Trophoblast cell (in vitro differentiated cells and primary cell): ENCODE data around the gene SEMA6D.
A peak's percentile ranks its signal among the peaks of the same experiment; 100 is the strongest.

Source experiments
- DNase-seq, 2 donors: peaks; one replicate each; pipeline ENCODE4 v3.0.0-alpha.2; 2016
- H2AFZ ChIP-seq: 2 replicates; pipeline ENCODE4 v1.6.1; 2013; ENCODE audit warnings: low read length, moderate library complexity, mild to moderate bottlenecking; ENCODE audit not compliant: insufficient read depth, poor library complexity
- H2AK5ac ChIP-seq: 2 replicates; pipeline ENCODE4 v1.6.1; 2013; ENCODE audit warnings: mild to moderate bottlenecking, low read length
- H2BK120ac ChIP-seq: 2 replicates; pipeline ENCODE4 v1.6.1; 2013; ENCODE audit warnings: low read length, mild to moderate bottlenecking, moderate library complexity; ENCODE audit not compliant: insufficient read depth, poor library complexity
- H2BK12ac ChIP-seq: 2 replicates; pipeline ENCODE4 v1.6.1; 2013; ENCODE audit warnings: mild to moderate bottlenecking, low read length, moderate library complexity
- H2BK5ac ChIP-seq: 2 replicates; pipeline ENCODE4 v1.6.1; 2013; ENCODE audit warnings: low read length, low read depth, moderate library complexity, mild to moderate bottlenecking; ENCODE audit not compliant: poor library complexity
- H3K14ac ChIP-seq: 2 replicates; pipeline ENCODE4 v1.6.1; 2013; ENCODE audit warnings: mild to moderate bottlenecking, low read length
- H3K18ac ChIP-seq: 2 replicates; pipeline ENCODE4 v1.6.1; 2013; ENCODE audit warnings: mild to moderate bottlenecking, low read length
- H3K23ac ChIP-seq: 2 replicates; pipeline ENCODE4 v1.6.1; 2013; ENCODE audit warnings: low read length
- H3K27ac ChIP-seq: 2 replicates; pipeline ENCODE4 v1.5.1; 2013; ENCODE audit warnings: low read depth, mild to moderate bottlenecking, inconsistent platforms, low read length, moderate library complexity
- H3K27me3 ChIP-seq: 2 replicates; pipeline ENCODE4 v1.6.1; 2013; ENCODE audit warnings: inconsistent platforms, mild to moderate bottlenecking, low read length, moderate library complexity; ENCODE audit not compliant: insufficient read depth
- H3K36me3 ChIP-seq, 2 experiments: 1 replicate in 1 of 2; 2 replicates in 1 of 2; pipeline ENCODE4 v1.6.1; 2013; ENCODE audit warnings: low read length in 2 of 2, mild to moderate bottlenecking in 2 of 2, moderate library complexity in 1 of 2; ENCODE audit not compliant: insufficient read depth in 2 of 2, control insufficient read depth in 1 of 2
- H3K4ac ChIP-seq: 2 replicates; pipeline ENCODE4 v1.6.1; 2013; ENCODE audit warnings: low read depth, mild to moderate bottlenecking, low read length, moderate library complexity
- H3K4me1 ChIP-seq, 2 experiments: 1 replicate in 1 of 2; 2 replicates in 1 of 2; pipeline ENCODE4 v1.6.1; 2013; ENCODE audit warnings: low read length in 2 of 2, mild to moderate bottlenecking in 2 of 2, moderate library complexity in 1 of 2; ENCODE audit not compliant: insufficient read depth in 2 of 2, control insufficient read depth in 1 of 2
- H3K4me2 ChIP-seq: 2 replicates; pipeline ENCODE4 v1.6.1; 2013; ENCODE audit warnings: inconsistent platforms, mild to moderate bottlenecking, low read length, moderate library complexity
- H3K4me3 ChIP-seq: 2 replicates; pipeline ENCODE4 v1.5.1; 2013; ENCODE audit warnings: mild to moderate bottlenecking, low read depth, low read length, inconsistent platforms
- H3K79me1 ChIP-seq: one replicate; pipeline ENCODE4 v1.6.1; 2013; ENCODE audit warnings: low read length
- H3K79me2 ChIP-seq: 2 replicates; pipeline ENCODE4 v1.6.1; 2013; ENCODE audit warnings: low read length, mild to moderate bottlenecking; ENCODE audit not compliant: control insufficient read depth, insufficient read depth, poor library complexity
- H3K9ac ChIP-seq: 2 replicates; pipeline ENCODE4 v1.6.1; 2013; ENCODE audit warnings: mild to moderate bottlenecking, low read length
- H3K9me3 ChIP-seq: 2 replicates; pipeline ENCODE4 v1.6.1; 2013; ENCODE audit warnings: low read depth, mild to moderate bottlenecking, control low read depth, inconsistent platforms, low read length; ENCODE audit not compliant: insufficient read depth
- H4K12ac ChIP-seq: 2 replicates; pipeline ENCODE4 v1.6.1; 2013; ENCODE audit warnings: low read depth, mild to moderate bottlenecking, low read length, moderate library complexity
- H4K8ac ChIP-seq: 2 replicates; pipeline ENCODE4 v1.6.1; 2013; ENCODE audit warnings: low read depth, mild to moderate bottlenecking, low read length, moderate library complexity
- H4K91ac ChIP-seq: one replicate; pipeline ENCODE4 v1.6.1; 2013; ENCODE audit warnings: low read depth, mild to moderate bottlenecking, low read length, moderate library complexity
- WGBS: extraction: QIAGEN DNeasy Blood & Tissue Kit; methylation state at CpG from one replicate; pipeline ENCODE4 v1.1.7; 2013; ENCODE audit warnings: missing lambda C conversion rate; ENCODE audit not compliant: insufficient read length, insufficient coverage; ENCODE audit errors: extremely low coverage; 5-methylcytosine and 5-hydroxymethylcytosine counted together

The SEMA6D gene

GRCh38 chr15:47696351-47696750 lies 21.0 kb upstream of the SEMA6D start:
- Histone ChIP-seq H3K27me3 (no peaks in the 10 kb centered on the region), H3K4me1 (no peaks in the 10 kb centered on the region), H4K8ac (no peak overlapping the region), H3K36me3 (no peaks in the 10 kb centered on the region), H2BK120ac (no peak overlapping the region), H3K79me1 (no peaks in the 10 kb centered on the region), H3K4me2 (no peak overlapping the region), H3K4me3 (no peak overlapping the region), H3K27ac (no peak overlapping the region), H2BK12ac (no peak overlapping the region), H3K23ac (no peak overlapping the region), H3K9ac (no peak overlapping the region), H4K91ac (no peak overlapping the region), H2AK5ac (no peak overlapping the region), H3K18ac (no peak overlapping the region), H2AFZ (no peak overlapping the region), H4K12ac (no peak overlapping the region), H2BK5ac (no peak overlapping the region), H3K14ac (no peak overlapping the region), H3K9me3 (no peaks in the 10 kb centered on the region), H3K79me2 (no peaks in the 10 kb centered on the region), H3K4ac (no peak overlapping the region)
- WGBS, result no CpG with 5 or more reads among the region's 2 CpGs
- no peak for DNase-seq

GRCh38 chr15:47705281-47705997 lies 11.9 kb upstream of the SEMA6D start:
- no peak overlapping the region for H3K4me2 ChIP-seq
- H3K23ac ChIP-seq, result no peak overlapping the region
- H3K18ac ChIP-seq, result no peak overlapping the region
- H2BK5ac ChIP-seq, result no peak overlapping the region
- no peak overlapping the region for H3K4me3 ChIP-seq
- H4K91ac ChIP-seq, result no peak overlapping the region
- no peak overlapping the region for H3K4ac ChIP-seq
- no peaks in the 10 kb centered on the region for H3K4me1 ChIP-seq
- no peaks in the 10 kb centered on the region for H3K27me3 ChIP-seq
- WGBS, result 100% methylated on average over 3 of the region's 8 CpGs
- no peaks in the 10 kb centered on the region for H3K36me3 ChIP-seq
- H2BK120ac ChIP-seq, result no peak overlapping the region
- H2AK5ac ChIP-seq, result no peak overlapping the region
- H4K12ac ChIP-seq, result no peak overlapping the region
- no peaks in the 10 kb centered on the region for H3K9me3 ChIP-seq
- no peak overlapping the region for H2BK12ac ChIP-seq
- H3K14ac ChIP-seq, result no peak overlapping the region
- no peak overlapping the region for H3K9ac ChIP-seq
- no peak overlapping the region for H4K8ac ChIP-seq
- H3K27ac ChIP-seq, result no peak overlapping the region
- H3K79me1 ChIP-seq, result no peaks in the 10 kb centered on the region
- no peak for DNase-seq
- H2AFZ ChIP-seq, result no peak overlapping the region
- no peaks in the 10 kb centered on the region for H3K79me2 ChIP-seq

GRCh38 chr15:47707391-47707790 lies 9.9 kb upstream of the SEMA6D start:
- no peak overlapping the region for H2AK5ac ChIP-seq
- no peaks in the 10 kb centered on the region for H3K4me1 ChIP-seq
- H3K4me3 ChIP-seq, result no peak overlapping the region
- no peak overlapping the region for H2BK12ac ChIP-seq
- no peaks in the 10 kb centered on the region for H3K79me2 ChIP-seq
- H4K12ac ChIP-seq, result no peak overlapping the region
- H3K23ac ChIP-seq, result no peak overlapping the region
- H3K27ac ChIP-seq, result no peak overlapping the region
- H2BK120ac ChIP-seq, result no peak overlapping the region
- no peak overlapping the region for H3K4me2 ChIP-seq
- H4K8ac ChIP-seq, result no peak overlapping the region
- H3K14ac ChIP-seq, result no peak overlapping the region
- H3K9ac ChIP-seq, result no peak overlapping the region
- no peak overlapping the region for H3K18ac ChIP-seq
- no peaks in the 10 kb centered on the region for H3K79me1 ChIP-seq
- DNase-seq, result peak; percentile 23 to 76
- no peaks in the 10 kb centered on the region for H3K36me3 ChIP-seq
- no peaks in the 10 kb centered on the region for H3K27me3 ChIP-seq
- H2AFZ ChIP-seq, result no peak overlapping the region
- H3K9me3 ChIP-seq, result no peaks in the 10 kb centered on the region
- H3K4ac ChIP-seq, result no peak overlapping the region
- H2BK5ac ChIP-seq, result no peak overlapping the region
- no CpG with 5 or more reads among the region's 5 CpGs for WGBS
- H4K91ac ChIP-seq, result no peak overlapping the region

GRCh38 chr15:47708161-47708980 lies 8.9 kb upstream of the SEMA6D start:
- Histone ChIP-seq H3K4me1 (no peaks in the 10 kb centered on the region), H4K91ac (no peak overlapping the region), H2BK5ac (no peak overlapping the region), H3K79me1 (no peaks in the 10 kb centered on the region), H3K9ac (no peak overlapping the region), H2AK5ac (no peak overlapping the region), H3K4ac (no peak overlapping the region), H3K4me3 (no peak overlapping the region), H3K4me2 (no peak overlapping the region), H2AFZ (no peak overlapping the region), H4K12ac (no peak overlapping the region), H4K8ac (no peak overlapping the region), H3K27me3 (no peaks in the 10 kb centered on the region), H2BK12ac (no peak overlapping the region), H2BK120ac (no peak overlapping the region), H3K27ac (no peak overlapping the region), H3K36me3 (no peaks in the 10 kb centered on the region), H3K23ac (no peak overlapping the region), H3K79me2 (no peaks in the 10 kb centered on the region), H3K14ac (no peak overlapping the region), H3K9me3 (no peaks in the 10 kb centered on the region), H3K18ac (no peak overlapping the region)
- DNase-seq, result peak in 1 of 2 donors; percentile 18
- WGBS, result no CpG with 5 or more reads among the region's 3 CpGs
